Fibroblast of mammary gland (primary cell): Measurements from ENCODE around the gene KCNJ6.

Experiments
- DNase-seq: peaks from one replicate; pipeline ENCODE4 v3.0.0-alpha.2; 2010; ENCODE audit warnings: low read depth
- H3K4me3 ChIP-seq: 2 replicates; pipeline ENCODE4 v1.5.1; 2011; ENCODE audit warnings: low read depth, mild to moderate bottlenecking, low read length, moderate library complexity; ENCODE audit not compliant: control insufficient read depth
- TF ChIP-seq, protein P1 (sequence below): conservative IDR thresholded peaks from 2 replicates; pipeline ENCODE4 v1.5.1; 2011; ENCODE audit warnings: low read depth, low read length, inconsistent platforms; ENCODE audit not compliant: control insufficient read depth, insufficient read depth

The KCNJ6 gene

DNA sequence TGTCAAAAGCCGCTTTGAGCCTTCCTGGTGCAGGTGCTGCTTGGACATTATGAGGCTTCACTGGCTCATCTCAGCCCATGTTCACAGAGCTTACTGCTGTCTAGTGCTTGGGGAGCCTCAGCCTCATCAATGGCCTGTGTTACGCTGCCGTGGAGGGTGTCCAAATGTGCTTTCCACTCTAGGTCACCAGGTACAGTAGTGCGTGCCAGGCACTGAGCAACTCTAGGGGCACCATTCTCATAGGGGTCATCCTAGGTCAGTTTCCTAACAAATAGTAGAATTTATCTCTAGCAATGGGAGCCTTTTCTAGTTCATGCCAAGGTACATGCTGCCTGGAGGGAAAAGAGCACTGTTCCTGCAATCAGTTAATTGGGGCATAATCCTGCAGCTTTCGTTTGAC, 355.9 kb downstream of the KCNJ6 start:
- TF ChIP-seq, protein P1, sequence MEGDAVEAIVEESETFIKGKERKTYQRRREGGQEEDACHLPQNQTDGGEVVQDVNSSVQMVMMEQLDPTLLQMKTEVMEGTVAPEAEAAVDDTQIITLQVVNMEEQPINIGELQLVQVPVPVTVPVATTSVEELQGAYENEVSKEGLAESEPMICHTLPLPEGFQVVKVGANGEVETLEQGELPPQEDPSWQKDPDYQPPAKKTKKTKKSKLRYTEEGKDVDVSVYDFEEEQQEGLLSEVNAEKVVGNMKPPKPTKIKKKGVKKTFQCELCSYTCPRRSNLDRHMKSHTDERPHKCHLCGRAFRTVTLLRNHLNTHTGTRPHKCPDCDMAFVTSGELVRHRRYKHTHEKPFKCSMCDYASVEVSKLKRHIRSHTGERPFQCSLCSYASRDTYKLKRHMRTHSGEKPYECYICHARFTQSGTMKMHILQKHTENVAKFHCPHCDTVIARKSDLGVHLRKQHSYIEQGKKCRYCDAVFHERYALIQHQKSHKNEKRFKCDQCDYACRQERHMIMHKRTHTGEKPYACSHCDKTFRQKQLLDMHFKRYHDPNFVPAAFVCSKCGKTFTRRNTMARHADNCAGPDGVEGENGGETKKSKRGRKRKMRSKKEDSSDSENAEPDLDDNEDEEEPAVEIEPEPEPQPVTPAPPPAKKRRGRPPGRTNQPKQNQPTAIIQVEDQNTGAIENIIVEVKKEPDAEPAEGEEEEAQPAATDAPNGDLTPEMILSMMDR: no peak
- no peak overlapping the region for H3K4me3 ChIP-seq
- DNase-seq: no peak

DNA sequence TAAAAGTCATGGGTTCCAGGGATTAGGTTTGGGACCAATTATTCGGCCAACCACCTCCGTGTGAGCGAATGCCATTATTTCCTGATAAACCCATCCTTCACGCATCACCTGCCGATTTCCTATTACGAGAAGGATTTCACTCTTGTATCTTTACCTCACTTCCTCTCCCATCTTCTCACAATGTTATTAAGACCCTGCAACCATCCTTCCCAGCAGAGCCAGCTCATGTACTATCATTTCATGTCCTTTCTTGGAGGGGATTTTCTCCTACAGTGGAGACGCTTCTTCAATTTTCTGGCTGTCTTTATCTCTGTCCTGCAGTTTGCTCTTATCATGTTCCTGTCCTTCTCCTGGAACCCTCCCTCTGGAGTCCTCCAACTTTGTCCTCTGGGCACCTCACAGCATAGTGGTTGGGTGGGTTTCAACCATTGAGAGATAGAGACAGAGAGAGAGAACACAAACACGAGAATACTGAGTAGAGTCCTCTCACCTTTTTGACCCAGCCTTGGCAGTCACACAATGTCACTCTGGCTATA, 357.5 kb downstream of the KCNJ6 start:
- TF ChIP-seq, protein P1: no peak
- H3K4me3 ChIP-seq: no peak overlapping the region
- no peak for DNase-seq
